Cardiac fibroblast (primary cell): ENCODE data around the gene PIGC.

Experiments
- DNase-seq, 2 donors: peaks; one replicate each; pipeline versions ENCODE4 v3.0.0 to v3.0.0-alpha.2; 2010; ENCODE audit warnings: low read depth in 2 of 2
- H3K4me3 ChIP-seq, 2 donors: replicated peaks in 1 of 2; 1 replicate in 1 of 2; 2 replicates in 1 of 2; pipeline ENCODE4 v1.5.1; 2011; ENCODE audit warnings: low read depth in 2 of 2, low read length in 2 of 2, mild to moderate bottlenecking in 2 of 2, moderate library complexity in 1 of 2
- TF ChIP-seq, protein P1 (sequence below): IDR thresholded peaks from one replicate; pipeline ENCODE4 v1.5.1; 2011; ENCODE audit warnings: low read depth, mild to moderate bottlenecking, low read length, inconsistent platforms

Gene PIGC

DNA sequence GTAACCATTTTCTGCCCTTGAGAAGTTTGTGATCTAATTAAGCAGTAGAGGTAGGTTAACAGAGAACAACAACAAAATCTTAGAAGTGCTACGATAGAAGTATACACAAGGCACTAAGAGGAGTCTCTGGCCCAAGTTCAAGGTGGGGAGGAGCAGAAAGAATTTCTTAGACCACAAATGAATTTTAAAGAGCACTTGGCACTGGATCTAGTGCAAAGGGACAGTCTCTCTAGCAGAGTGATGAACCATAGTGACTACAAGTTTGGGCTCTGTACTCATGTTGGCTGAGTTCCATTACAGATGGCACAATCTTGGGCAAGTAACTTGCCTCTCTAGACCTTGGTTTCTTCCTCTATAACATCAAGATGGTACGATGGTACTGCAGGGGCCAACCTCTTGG, 33.3 kb upstream of the PIGC start:
- H3K4me3 ChIP-seq = no peak overlapping the region
- TF ChIP-seq, protein P1, sequence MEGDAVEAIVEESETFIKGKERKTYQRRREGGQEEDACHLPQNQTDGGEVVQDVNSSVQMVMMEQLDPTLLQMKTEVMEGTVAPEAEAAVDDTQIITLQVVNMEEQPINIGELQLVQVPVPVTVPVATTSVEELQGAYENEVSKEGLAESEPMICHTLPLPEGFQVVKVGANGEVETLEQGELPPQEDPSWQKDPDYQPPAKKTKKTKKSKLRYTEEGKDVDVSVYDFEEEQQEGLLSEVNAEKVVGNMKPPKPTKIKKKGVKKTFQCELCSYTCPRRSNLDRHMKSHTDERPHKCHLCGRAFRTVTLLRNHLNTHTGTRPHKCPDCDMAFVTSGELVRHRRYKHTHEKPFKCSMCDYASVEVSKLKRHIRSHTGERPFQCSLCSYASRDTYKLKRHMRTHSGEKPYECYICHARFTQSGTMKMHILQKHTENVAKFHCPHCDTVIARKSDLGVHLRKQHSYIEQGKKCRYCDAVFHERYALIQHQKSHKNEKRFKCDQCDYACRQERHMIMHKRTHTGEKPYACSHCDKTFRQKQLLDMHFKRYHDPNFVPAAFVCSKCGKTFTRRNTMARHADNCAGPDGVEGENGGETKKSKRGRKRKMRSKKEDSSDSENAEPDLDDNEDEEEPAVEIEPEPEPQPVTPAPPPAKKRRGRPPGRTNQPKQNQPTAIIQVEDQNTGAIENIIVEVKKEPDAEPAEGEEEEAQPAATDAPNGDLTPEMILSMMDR = no peak

DNA sequence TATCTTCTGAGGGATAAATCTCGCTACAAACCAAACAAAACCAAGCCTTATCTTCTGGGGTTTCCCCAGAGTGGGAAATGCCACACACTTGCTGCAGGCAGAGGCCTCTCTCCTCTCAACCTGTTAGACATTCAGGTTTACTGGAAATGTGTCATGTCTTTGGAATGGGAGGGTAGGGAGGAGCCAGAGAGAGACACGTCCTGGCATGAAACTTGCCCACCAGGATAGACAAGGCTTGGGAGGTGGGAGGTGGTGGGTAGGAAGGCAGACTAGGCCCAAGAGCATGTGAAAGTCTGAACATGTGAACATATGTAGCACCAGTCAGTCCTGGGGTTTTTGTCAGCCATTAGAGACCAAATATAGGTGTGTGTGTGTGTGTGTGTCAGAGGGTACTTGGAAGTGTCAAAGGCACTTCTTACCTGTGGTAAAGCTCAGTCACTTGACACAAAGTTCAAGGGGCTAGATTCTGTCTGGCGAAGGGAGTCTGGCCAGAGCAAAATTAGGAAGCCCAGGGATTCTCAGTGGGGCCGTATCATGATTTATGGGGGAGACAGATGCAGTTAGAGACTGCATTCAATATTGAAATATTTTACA, 32.4 kb upstream of the PIGC start:
- TF ChIP-seq, protein P1 = no peak
- H3K4me3 ChIP-seq = no peak overlapping the region
- no peak for DNase-seq

More for the DNA sequence above, 33.3 kb upstream of the PIGC start:
- no peak for DNase-seq

DNA sequence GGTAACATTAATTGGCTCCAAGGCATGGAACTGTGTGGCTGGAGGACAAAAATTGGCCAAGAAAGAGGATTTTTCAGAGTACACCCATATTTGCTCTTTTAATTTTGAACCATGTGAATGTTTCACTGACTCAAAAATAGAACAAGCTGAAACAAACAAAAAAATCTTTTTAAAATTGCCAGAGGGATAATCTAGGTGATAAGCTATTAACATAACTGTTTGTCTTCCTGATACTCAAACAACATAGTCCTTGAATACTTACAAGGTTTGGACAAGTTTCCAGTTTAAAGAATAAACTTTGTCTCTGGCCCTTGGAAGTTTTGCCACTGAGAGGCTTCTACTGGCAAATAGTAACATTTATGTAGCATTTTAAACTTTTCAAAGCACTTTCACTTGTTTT, 30.0 kb upstream of the PIGC start:
- H3K4me3 ChIP-seq = no peak overlapping the region
- DNase-seq = no peak
- TF ChIP-seq, protein P1 = no peak

DNA sequence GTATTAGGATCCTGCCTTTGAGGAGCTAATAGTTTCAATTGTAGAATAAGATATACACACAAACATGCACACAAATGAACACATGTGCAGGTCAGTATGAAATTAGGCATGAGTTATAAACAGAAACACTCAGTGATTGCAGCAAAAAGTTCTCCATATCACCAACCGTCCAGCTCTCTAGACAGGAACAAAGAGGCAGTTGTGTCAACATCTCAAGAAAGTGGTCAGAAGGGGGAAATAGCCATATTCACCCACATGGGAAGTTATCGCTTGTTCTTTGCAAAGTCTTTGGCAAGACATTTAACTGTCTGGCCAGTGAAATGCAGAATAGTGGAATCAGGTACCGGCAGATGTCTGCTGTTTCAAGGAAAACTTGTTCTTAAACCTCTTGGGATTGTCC, 29.4 kb upstream of the PIGC start:
- TF ChIP-seq, protein P1 = no peak
- no peak for DNase-seq
- no peak overlapping the region for H3K4me3 ChIP-seq

DNA sequence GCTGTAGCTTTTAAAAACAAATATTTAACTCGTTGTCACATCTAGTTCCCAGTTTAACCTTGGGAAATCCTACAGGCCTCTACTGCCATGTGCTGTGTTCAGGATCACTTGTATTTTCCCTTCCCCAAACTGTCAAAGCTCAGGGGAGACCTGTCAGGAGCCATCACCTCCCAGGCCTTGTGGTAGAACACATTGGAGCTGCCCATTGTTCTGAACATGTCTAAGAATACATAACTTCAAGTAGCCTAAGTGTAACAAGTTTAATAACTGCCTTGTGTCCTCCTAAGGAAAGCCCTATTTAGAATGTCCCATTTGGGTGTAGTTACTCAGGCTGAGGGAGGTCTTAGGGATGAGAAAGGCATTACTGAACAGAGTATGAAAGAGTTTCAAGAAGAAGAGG, 28.6 kb upstream of the PIGC start:
- TF ChIP-seq, protein P1 = no peak
- no peak overlapping the region for H3K4me3 ChIP-seq
- DNase-seq = no peak

DNA sequence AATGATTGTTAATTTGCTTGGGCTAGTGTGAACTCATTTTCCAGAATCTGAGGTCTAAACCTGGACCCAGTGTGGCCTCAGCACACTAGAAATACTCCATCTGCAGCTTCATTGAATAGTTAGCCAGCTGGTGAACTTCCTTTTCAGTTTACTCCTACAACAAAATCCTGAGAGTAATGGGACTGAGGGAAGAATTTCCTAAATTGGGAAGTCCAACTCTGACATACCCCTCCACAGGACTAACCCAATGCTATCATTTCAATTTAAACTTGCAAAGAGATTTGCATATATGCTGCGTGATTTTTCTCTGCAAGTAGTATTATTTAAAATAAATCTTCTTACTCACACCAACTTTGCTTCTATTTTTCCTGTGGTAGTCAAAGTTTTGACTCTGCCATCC, 27.8 kb upstream of the PIGC start:
- H3K4me3 ChIP-seq = no peak overlapping the region
- no peak for DNase-seq
- TF ChIP-seq, protein P1 = no peak

DNA sequence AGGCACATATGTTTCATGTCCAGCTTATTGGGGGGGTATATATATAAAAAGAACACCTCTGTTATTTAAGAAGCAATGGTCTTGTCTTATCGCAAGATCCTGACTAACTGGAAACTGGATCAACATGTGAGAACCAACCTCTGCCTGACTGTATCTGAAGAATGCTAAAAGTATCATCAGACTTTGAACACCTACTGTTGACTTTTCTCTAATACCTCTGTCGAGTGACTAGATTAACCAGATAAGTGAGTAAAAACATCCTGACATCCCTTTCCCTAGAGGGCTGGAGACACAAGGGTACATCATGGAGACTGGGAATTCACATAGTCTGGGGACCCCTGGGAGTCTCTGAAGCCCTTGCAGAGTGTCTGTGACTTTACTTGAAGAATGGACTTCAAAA, 26.3 kb upstream of the PIGC start:
- TF ChIP-seq, protein P1 = no peak
- no peak for DNase-seq
- H3K4me3 ChIP-seq = no peak overlapping the region
